Measurements from ENCODE around the gene ZNF804B. TPM values are rescaled to one million over a fixed set of nuclear protein-coding genes. Genes with fewer than 3 reads are reported as not detected.
A peak's percentile ranks its signal among the peaks of the same experiment; 100 is the strongest.

Gene ZNF804B
- total RNA-seq, 8 experiments from 2014 or later: 0.08 to 0.57 (median 0.18) TPM

- in situ Hi-C loops (cut with MboI; ENCODE audit: low pct_unique_long_range_greater_than_20kb in 2 of 9, low sequenced_read_pairs in 9 of 9, unreplicated experiment in 9 of 9): no loop called here
- no peak overlapping the region for H3K4me3 ChIP-seq
- no peak overlapping the region for H3K27ac ChIP-seq
- peak in 2 of 8 experiments; percentile 33 to 37 for ATAC-seq (replicated peaks in 6 of 8)
- WGBS, 10 experiments: 33 to 100% (median 82%) methylated on average over 1 to 2 of the region's 2 CpGs; no CpG with 5 or more reads in 2 of the 10 experiments
- H3K4me1 ChIP-seq (replicated peaks in 1 of 2): no peaks in the 10 kb centered on the region
These were observed 30.1 kb downstream of the ZNF804B start for GRCh38 chr7:88789480-88790064.

GRCh38 chr7:88791891-88792290 lies 32.4 kb downstream of the ZNF804B start:
- in situ Hi-C loops (cut with MboI; ENCODE audit: low pct_unique_long_range_greater_than_20kb in 2 of 9, low sequenced_read_pairs in 9 of 9, unreplicated experiment in 9 of 9): no loop called here
- H3K4me3 ChIP-seq: no peak overlapping the region
- no peak for ATAC-seq (replicated peaks in 6 of 8)

GRCh38 chr7:88792361-88792760 lies 32.9 kb downstream of the ZNF804B start:
- ATAC-seq (replicated peaks in 6 of 8): no peak
- H3K27ac ChIP-seq: no peak overlapping the region
- 0 to 100% (median 72%) methylated on average over 1 to 3 of the region's 3 CpGs; no CpG with 5 or more reads in 1 of the 10 experiments for WGBS, 10 experiments
- no peaks in the 10 kb centered on the region for H3K4me1 ChIP-seq (replicated peaks in 1 of 2)
- in situ Hi-C loops (cut with MboI; ENCODE audit: low pct_unique_long_range_greater_than_20kb in 2 of 9, low sequenced_read_pairs in 9 of 9, unreplicated experiment in 9 of 9): no loop called here
- no peak overlapping the region for H3K4me3 ChIP-seq

More at GRCh38 chr7:88791891-88792290, 32.4 kb downstream of the ZNF804B start:
- 44 to 96% (median 84%) methylated on average over 1 to 4 of the region's 4 CpGs; no CpG with 5 or more reads in 1 of the 10 experiments for WGBS, 10 experiments
- no peak overlapping the region for H3K27ac ChIP-seq
- H3K4me1 ChIP-seq (replicated peaks in 1 of 2): no peaks in the 10 kb centered on the region

- H3K4me1 ChIP-seq (replicated peaks in 1 of 2): no peaks in the 10 kb centered on the region
- in situ Hi-C loops (cut with MboI; ENCODE audit: low pct_unique_long_range_greater_than_20kb in 2 of 9, low sequenced_read_pairs in 9 of 9, unreplicated experiment in 9 of 9): no loop called here
- H3K4me3 ChIP-seq: no peak within 1 kb of the TSS
- ATAC-seq (replicated peaks in 6 of 8): no peak
- no peak within 1 kb of the TSS for H3K27ac ChIP-seq
- WGBS, 10 experiments: 6 to 96% (median 77%) methylated on average over 3 to 7 of the region's 7 CpGs; no CpG with 5 or more reads in 1 of the 10 experiments
These were observed 36.1 kb downstream of the ZNF804B start, which contains the start of gene TEX47 for GRCh38 chr7:88795553-88795952. Gene TEX47, minus strand, starts transcription at chr7:88795737. Its CDS starts 795 bp downstream, at chr7:88794942.

- in situ Hi-C loops (cut with MboI; ENCODE audit: low pct_unique_long_range_greater_than_20kb in 2 of 9, low sequenced_read_pairs in 9 of 9, unreplicated experiment in 9 of 9): no loop called here
- H3K4me1 ChIP-seq (replicated peaks in 1 of 2): no peaks in the 10 kb centered on the region
- H3K27ac ChIP-seq: no peak overlapping the region
- H3K4me3 ChIP-seq: no peak overlapping the region
- 0 to 95% (median 61%) methylated on average over 2 to 3 of the region's 3 CpGs; no CpG with 5 or more reads in 2 of the 10 experiments for WGBS, 10 experiments
- ATAC-seq (replicated peaks in 6 of 8): no peak
These were observed 41.5 kb downstream of the ZNF804B start for GRCh38 chr7:88801046-88801445.

GRCh38 chr7:88806280-88807037 lies 47.0 kb downstream of the ZNF804B start:
- no peak for ATAC-seq (replicated peaks in 6 of 8)
- Histone ChIP-seq H3K4me1 (replicated peaks in 1 of 2) (no peaks in the 10 kb centered on the region), H3K4me3 (no peak overlapping the region), H3K27ac (no peak overlapping the region)
- 0 to 100% (median 62%) methylated on average over 1 to 2 of the region's 2 CpGs; no CpG with 5 or more reads in 2 of the 10 experiments for WGBS, 10 experiments
- in situ Hi-C loops (cut with MboI; ENCODE audit: low pct_unique_long_range_greater_than_20kb in 2 of 9, low sequenced_read_pairs in 9 of 9, unreplicated experiment in 9 of 9): no loop called here

- in situ Hi-C loops (cut with MboI; ENCODE audit: low pct_unique_long_range_greater_than_20kb in 2 of 9, low sequenced_read_pairs in 9 of 9, unreplicated experiment in 9 of 9): no loop called here
- no peak for ATAC-seq (replicated peaks in 6 of 8)
- H3K4me1 ChIP-seq (replicated peaks in 1 of 2): no peaks in the 10 kb centered on the region
- H3K4me3 ChIP-seq: no peak overlapping the region
- no peak overlapping the region for H3K27ac ChIP-seq
These were observed 59.1 kb downstream of the ZNF804B start for GRCh38 chr7:88818552-88818951.

GRCh38 chr7:88826222-88826621 lies 66.7 kb downstream of the ZNF804B start:
- H3K4me3 ChIP-seq: no peak overlapping the region
- no peak overlapping the region for H3K27ac ChIP-seq
- no peak for ATAC-seq (replicated peaks in 6 of 8)
- in situ Hi-C loops (cut with MboI; ENCODE audit: low pct_unique_long_range_greater_than_20kb in 2 of 9, low sequenced_read_pairs in 9 of 9, unreplicated experiment in 9 of 9): no loop called here
- H3K4me1 ChIP-seq (replicated peaks in 1 of 2): no peaks in the 10 kb centered on the region
- 0 to 100% (median 73%) methylated on average over 1 to 3 of the region's 3 CpGs for WGBS, 10 experiments

GRCh38 chr7:88835147-88835728 lies 75.7 kb downstream of the ZNF804B start:
- 0 to 100% (median 30%) methylated on average over 1 to 3 of the region's 3 CpGs for WGBS, 10 experiments
- in situ Hi-C loops (cut with MboI; ENCODE audit: low pct_unique_long_range_greater_than_20kb in 2 of 9, low sequenced_read_pairs in 9 of 9, unreplicated experiment in 9 of 9): no loop called here
- peak in 1 of 8 experiments; percentile 42 for ATAC-seq (replicated peaks in 6 of 8)

GRCh38 chr7:88842201-88842600 lies 82.7 kb downstream of the ZNF804B start:
- peak in 1 of 8 experiments; percentile 6 for ATAC-seq (replicated peaks in 6 of 8)
- Histone ChIP-seq H3K27ac (no peak overlapping the region), H3K4me3 (no peak overlapping the region), H3K4me1 (replicated peaks in 1 of 2) (no peaks in the 10 kb centered on the region)
- in situ Hi-C loops (cut with MboI; ENCODE audit: low pct_unique_long_range_greater_than_20kb in 2 of 9, low sequenced_read_pairs in 9 of 9, unreplicated experiment in 9 of 9): no loop called here

More at GRCh38 chr7:88835147-88835728, 75.7 kb downstream of the ZNF804B start:
- Histone ChIP-seq H3K4me1 (replicated peaks in 1 of 2) (no peaks in the 10 kb centered on the region), H3K4me3 (no peak overlapping the region), H3K27ac (no peak overlapping the region)

GRCh38 chr7:88845091-88845490 lies 85.6 kb downstream of the ZNF804B start:
- WGBS, 10 experiments: 17 to 99% (median 80%) methylated on average over 1 to 12 of the region's 12 CpGs; no CpG with 5 or more reads in 3 of the 10 experiments
- Histone ChIP-seq H3K4me3 (no peak overlapping the region), H3K27ac (no peak overlapping the region), H3K4me1 (replicated peaks in 1 of 2) (no peaks in the 10 kb centered on the region)
- in situ Hi-C loops (cut with MboI; ENCODE audit: low pct_unique_long_range_greater_than_20kb in 2 of 9, low sequenced_read_pairs in 9 of 9, unreplicated experiment in 9 of 9): no loop called here
- ATAC-seq (replicated peaks in 6 of 8): no peak

GRCh38 chr7:88851220-88851619 lies 91.7 kb downstream of the ZNF804B start:
- Histone ChIP-seq H3K27ac (no peak overlapping the region), H3K4me1 (replicated peaks in 1 of 2) (no peaks in the 10 kb centered on the region), H3K4me3 (no peak overlapping the region)
- ATAC-seq (replicated peaks in 6 of 8): no peak
- 0 to 100% (median 57%) methylated on average over 1 of the region's 1 CpG; no CpG with 5 or more reads in 2 of the 10 experiments for WGBS, 10 experiments
- in situ Hi-C loops (cut with MboI; ENCODE audit: low pct_unique_long_range_greater_than_20kb in 2 of 9, low sequenced_read_pairs in 9 of 9, unreplicated experiment in 9 of 9): no loop called here

GRCh38 chr7:88859288-88859687 lies 99.8 kb downstream of the ZNF804B start:
- Histone ChIP-seq H3K27ac (no peak overlapping the region), H3K4me1 (replicated peaks in 1 of 2) (no peaks in the 10 kb centered on the region), H3K4me3 (no peak overlapping the region)
- no peak for ATAC-seq (replicated peaks in 6 of 8)
- in situ Hi-C loops (cut with MboI; ENCODE audit: low pct_unique_long_range_greater_than_20kb in 2 of 9, low sequenced_read_pairs in 9 of 9, unreplicated experiment in 9 of 9): no loop called here
